ACHN (cell line): ENCODE data around the gene CACNA1C.

ENCODE experiments used
- DNase-seq: peaks from one replicate; pipeline ENCODE4 v3.0.0-alpha.2; 2015
- in situ Hi-C: cut with HindIII; loops from 2 replicates; pipeline ENCODE4 v1.10.0; 2017; ENCODE audit warnings: low sequenced_read_pairs, low pct_ligation_motif_present, low pct_unique_long_range_greater_than_20kb

Gene CACNA1C

GRCh38 chr12:2150833-2151232 lies 98.0 kb downstream of the CACNA1C start:
- in situ Hi-C loops, result no loop called here

GRCh38 chr12:2151391-2151790 lies 98.6 kb downstream of the CACNA1C start:
- no peak for DNase-seq
- in situ Hi-C loops, result no loop called here

More at GRCh38 chr12:2150833-2151232, 98.0 kb downstream of the CACNA1C start:
- no peak for DNase-seq

GRCh38 chr12:2152134-2152533 lies 99.3 kb downstream of the CACNA1C start:
- no peak for DNase-seq
- in situ Hi-C loops, result no loop called here

GRCh38 chr12:2154050-2154449 lies 101.3 kb downstream of the CACNA1C start:
- in situ Hi-C loops, result no loop called here
- no peak for DNase-seq

- in situ Hi-C loops, result no loop called here
- DNase-seq, result no peak
These were observed 101.7 kb downstream of the CACNA1C start for GRCh38 chr12:2154521-2154920.

GRCh38 chr12:2156333-2156732 lies 103.5 kb downstream of the CACNA1C start:
- in situ Hi-C loops, result no loop called here
- DNase-seq, result no peak

GRCh38 chr12:2160043-2160442 lies 107.3 kb downstream of the CACNA1C start:
- in situ Hi-C loops, result no loop called here
- no peak for DNase-seq

GRCh38 chr12:2161473-2161872 lies 108.7 kb downstream of the CACNA1C start:
- DNase-seq, result no peak
- in situ Hi-C loops, result no loop called here

GRCh38 chr12:2163177-2163941 lies 110.6 kb downstream of the CACNA1C start:
- DNase-seq, result no peak
- in situ Hi-C loops, result no loop called here

- in situ Hi-C loops, result no loop called here
- no peak for DNase-seq
These were observed 112.2 kb downstream of the CACNA1C start for GRCh38 chr12:2165021-2165420.

- no peak for DNase-seq
- in situ Hi-C loops, result no loop called here
These were observed 113.1 kb downstream of the CACNA1C start for GRCh38 chr12:2165927-2166326.

- in situ Hi-C loops, result no loop called here
- DNase-seq, result no peak
These were observed 113.9 kb downstream of the CACNA1C start for GRCh38 chr12:2166696-2167095.

- DNase-seq, result no peak
- in situ Hi-C loops, result no loop called here
These were observed 114.4 kb downstream of the CACNA1C start for GRCh38 chr12:2167231-2167630.

- peak; percentile 13 for DNase-seq
- in situ Hi-C loops, result no loop called here
These were observed 116.0 kb downstream of the CACNA1C start for GRCh38 chr12:2168808-2169207.

- DNase-seq, result no peak
- in situ Hi-C loops, result no loop called here
These were observed 116.7 kb downstream of the CACNA1C start for GRCh38 chr12:2169489-2169888.

- no peak for DNase-seq
- in situ Hi-C loops, result no loop called here
These were observed 117.2 kb downstream of the CACNA1C start for GRCh38 chr12:2169940-2170339.

- in situ Hi-C loops, result no loop called here
- DNase-seq, result no peak
These were observed 117.6 kb downstream of the CACNA1C start for GRCh38 chr12:2170376-2170775.

GRCh38 chr12:2171672-2172426 lies 119.1 kb downstream of the CACNA1C start:
- DNase-seq, result no peak
- in situ Hi-C loops, result no loop called here

GRCh38 chr12:2172491-2173214 lies 119.9 kb downstream of the CACNA1C start:
- no peak for DNase-seq
- in situ Hi-C loops, result no loop called here
